GM12878 (cell line): ENCODE results near the gene TMEM63C. TPM values are rescaled to one million over a fixed set of nuclear protein-coding genes. Genes with fewer than 3 reads are reported as not detected.

ENCODE experiments used
- BHLHE40 ChIP-seq, 2 experiments: fragments of 450-650 bp in 1 of 2; IDR thresholded peaks; 2 replicates each; pipeline ENCODE4 v1.6.1; 2011 to 2017; ENCODE audit warnings: low read depth in 2 of 2, borderline replicate concordance in 1 of 2, improper control_type of control experiment in 1 of 2, low read length in 1 of 2, mild to moderate bottlenecking in 1 of 2
- CREB1 ChIP-seq: IDR thresholded peaks from 2 replicates; pipeline ENCODE4 v1.6.1; 2012; ENCODE audit warnings: low read depth, mild to moderate bottlenecking, inconsistent platforms
- EGR1 ChIP-seq, 2 experiments: IDR thresholded peaks; 1 replicate in 1 of 2; 2 replicates in 1 of 2; pipeline ENCODE4 v1.6.1; 2011 to 2012; ENCODE audit warnings: low read depth in 2 of 2, low read length in 2 of 2, borderline replicate concordance in 1 of 2, mild to moderate bottlenecking in 1 of 2, moderate library complexity in 1 of 2
- GATAD2B ChIP-seq: fragments of 450-650 bp; conservative IDR thresholded peaks from 2 replicates; pipeline ENCODE4 v1.6.1; 2017; ENCODE audit warnings: low read depth, mild to moderate bottlenecking, moderate library complexity
- IRF4 ChIP-seq: IDR thresholded peaks from 2 replicates; pipeline ENCODE4 v1.6.1; 2011; ENCODE audit warnings: low read depth, low read length
- IRF5 ChIP-seq: fragments of 450-650 bp; IDR thresholded peaks from 2 replicates; pipeline ENCODE4 v1.6.1; 2017; ENCODE audit warnings: borderline replicate concordance
- MEF2B ChIP-seq: fragments of 450-650 bp; IDR thresholded peaks from 2 replicates; pipeline ENCODE4 v1.6.1; 2018; ENCODE audit warnings: mild to moderate bottlenecking, moderate library complexity; ENCODE audit not compliant: partially characterized antibody, poor library complexity, severe bottlenecking
- MLLT1 ChIP-seq: fragments of 450-650 bp; IDR thresholded peaks from 2 replicates; pipeline ENCODE4 v1.6.1; 2016; ENCODE audit warnings: mild to moderate bottlenecking
- RAD51 ChIP-seq: fragments of 450-650 bp; IDR thresholded peaks from 2 replicates; pipeline ENCODE4 v1.6.1; 2016; ENCODE audit warnings: moderate library complexity, mild to moderate bottlenecking, inconsistent platforms
- RUNX3 ChIP-seq: IDR thresholded peaks from 2 replicates; pipeline ENCODE4 v1.6.1; 2012; ENCODE audit warnings: low read length, inconsistent platforms
- USF1 ChIP-seq: IDR thresholded peaks from 2 replicates; pipeline ENCODE4 v1.6.1; 2011; ENCODE audit warnings: borderline replicate concordance, low read depth, mild to moderate bottlenecking, moderate library complexity, mixed read lengths, low read length; ENCODE audit not compliant: insufficient read depth; ENCODE audit errors: extremely low read length
- ZBTB4 ChIP-seq: fragments of 450-650 bp; formaldehyde crosslinking; IDR thresholded peaks from 2 replicates; pipeline ENCODE4 v1.4.0; 2022; ENCODE audit warnings: mild to moderate bottlenecking, moderate library complexity
- ZNF384 ChIP-seq: IDR thresholded peaks from 2 replicates; pipeline ENCODE4 v1.6.1; 2012; ENCODE audit warnings: low read depth, mild to moderate bottlenecking, low read length, improper control_type of control experiment, borderline replicate concordance
- polyA plus RNA-seq, 11 experiments: library from polyadenylated mRNA; depleted of rRNA in 4 of 11; unstranded in 6 of 11; stranded (reverse) in 5 of 11; fragments of >200 nt; fragmentation: Nextera tagmentation in 4 of 11; fragmentation: Illumina TruSeq in 1 of 11; extraction: Ambion mirVana in 4 of 11; extraction: Trizol in 1 of 11; gene quantifications; 1 replicate in 1 of 11; 2 replicates in 10 of 11; pipeline versions ENCODE4 v1.2.1 to v1.2.3, GENCODE V29; 2011 to 2016; ENCODE audit warnings: inconsistent platforms in 2 of 11, missing spikeins in 2 of 11, low read depth in 1 of 11
- total RNA-seq, 4 experiments: library from RNA; depleted of rRNA in 3 of 4; stranded (reverse); fragments of >200 nt in 3 of 4; fragmentation: Illumina TruSeq in 1 of 4; extraction: Trizol in 1 of 4; gene quantifications; 2 replicates each; pipeline versions ENCODE4 v1.2.1 to v1.2.3, GENCODE V29; 2013 to 2021

Gene TMEM63C
- total and polyA plus RNA-seq, 10 of the 15 experiments (the other 5 are each of a cell fraction or from before 2014, with no cell fraction given), result 0.06 to 1.3 (median 0.39) TPM; not detected in 4

- TF ChIP-seq MEF2B, result no peak
- TF ChIP-seq USF1, result no peak
- no peak for TF ChIP-seq EGR1 (IDR thresholded peaks at IDR 0.05; ENCODE audit: borderline replicate concordance in 1 of 2, low read depth in 2 of 2, low read length in 2 of 2)
- TF ChIP-seq ZNF384, result no peak
- no peak for TF ChIP-seq MLLT1
- no peak for TF ChIP-seq BHLHE40 (IDR thresholded peaks at IDR 0.05; ENCODE audit: borderline replicate concordance in 1 of 2, low read depth in 2 of 2, low read length in 1 of 2)
- no peak for TF ChIP-seq ZBTB4 (CRISPR knock-in tag)
- TF ChIP-seq IRF5, result no peak
- TF ChIP-seq GATAD2B, result no peak
- TF ChIP-seq RUNX3, result no peak
- no peak for TF ChIP-seq CREB1
- no peak for TF ChIP-seq IRF4
- TF ChIP-seq RAD51, result no peak
- TF ChIP-seq, all 136 proteins: peak for 0
Measured at GRCh38 chr14:77286576-77286975, 105.0 kb downstream of the TMEM63C start (continued).
